Ishikawa (cell line): ENCODE measurements around the gene SETD6.

ENCODE experiments used
- MAX ChIP-seq: IDR thresholded peaks from 2 replicates; pipeline ENCODE4 v1.6.1; 2012
- NFIC ChIP-seq: IDR thresholded peaks from 2 replicates; pipeline ENCODE4 v1.6.1; 2012
- USF1 ChIP-seq: IDR thresholded peaks from 2 replicates; pipeline ENCODE4 v1.6.1; 2012
- YY1 ChIP-seq: IDR thresholded peaks from 2 replicates; pipeline ENCODE4 v1.6.1; 2012; ENCODE audit warnings: low read depth
- TF ChIP-seq, protein P1 (sequence below): IDR thresholded peaks from 2 replicates; pipeline ENCODE4 v1.6.1; 2012; ENCODE audit warnings: low read depth, mild to moderate bottlenecking

DNA sequence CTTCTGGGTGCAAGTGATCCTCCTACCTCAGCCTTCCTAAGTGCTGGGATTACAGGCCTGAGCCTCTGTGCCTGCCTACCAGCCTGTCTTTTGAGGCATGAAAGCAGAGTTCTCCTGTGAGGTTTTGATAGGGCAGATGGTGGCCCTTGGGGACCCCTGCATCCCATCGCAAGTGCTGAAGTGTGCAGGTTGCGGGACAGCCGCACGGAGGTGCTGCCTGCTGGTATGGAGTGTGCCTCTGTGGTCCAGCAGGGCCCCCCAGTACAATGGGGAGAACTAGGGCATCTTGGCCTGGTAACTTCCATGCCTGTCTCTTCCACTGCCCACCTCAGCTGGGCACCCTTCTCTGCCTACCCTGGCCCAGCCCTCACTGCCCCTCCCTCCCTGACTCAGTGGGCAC lies 25.3 kb upstream of the SETD6 start:
- TF ChIP-seq USF1 (no peak), MAX (no peak), NFIC (no peak), YY1 (no peak)
- TF ChIP-seq, protein P1, sequence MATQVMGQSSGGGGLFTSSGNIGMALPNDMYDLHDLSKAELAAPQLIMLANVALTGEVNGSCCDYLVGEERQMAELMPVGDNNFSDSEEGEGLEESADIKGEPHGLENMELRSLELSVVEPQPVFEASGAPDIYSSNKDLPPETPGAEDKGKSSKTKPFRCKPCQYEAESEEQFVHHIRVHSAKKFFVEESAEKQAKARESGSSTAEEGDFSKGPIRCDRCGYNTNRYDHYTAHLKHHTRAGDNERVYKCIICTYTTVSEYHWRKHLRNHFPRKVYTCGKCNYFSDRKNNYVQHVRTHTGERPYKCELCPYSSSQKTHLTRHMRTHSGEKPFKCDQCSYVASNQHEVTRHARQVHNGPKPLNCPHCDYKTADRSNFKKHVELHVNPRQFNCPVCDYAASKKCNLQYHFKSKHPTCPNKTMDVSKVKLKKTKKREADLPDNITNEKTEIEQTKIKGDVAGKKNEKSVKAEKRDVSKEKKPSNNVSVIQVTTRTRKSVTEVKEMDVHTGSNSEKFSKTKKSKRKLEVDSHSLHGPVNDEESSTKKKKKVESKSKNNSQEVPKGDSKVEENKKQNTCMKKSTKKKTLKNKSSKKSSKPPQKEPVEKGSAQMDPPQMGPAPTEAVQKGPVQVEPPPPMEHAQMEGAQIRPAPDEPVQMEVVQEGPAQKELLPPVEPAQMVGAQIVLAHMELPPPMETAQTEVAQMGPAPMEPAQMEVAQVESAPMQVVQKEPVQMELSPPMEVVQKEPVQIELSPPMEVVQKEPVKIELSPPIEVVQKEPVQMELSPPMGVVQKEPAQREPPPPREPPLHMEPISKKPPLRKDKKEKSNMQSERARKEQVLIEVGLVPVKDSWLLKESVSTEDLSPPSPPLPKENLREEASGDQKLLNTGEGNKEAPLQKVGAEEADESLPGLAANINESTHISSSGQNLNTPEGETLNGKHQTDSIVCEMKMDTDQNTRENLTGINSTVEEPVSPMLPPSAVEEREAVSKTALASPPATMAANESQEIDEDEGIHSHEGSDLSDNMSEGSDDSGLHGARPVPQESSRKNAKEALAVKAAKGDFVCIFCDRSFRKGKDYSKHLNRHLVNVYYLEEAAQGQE, result no peak
